IPS-15b (cell line): ENCODE data around the gene D2HGDH.
"Not testable (repeated sequence)": the region's sequence is repeated elsewhere in the genome, so short reads cannot be mapped to it uniquely, and the experiment has no call there.

Experiments
- H3K27me3 ChIP-seq: one replicate; pipeline ENCODE4 v1.6.1; 2013; ENCODE audit warnings: low read length; ENCODE audit not compliant: control insufficient read depth, insufficient read depth
- H3K36me3 ChIP-seq: one replicate; pipeline ENCODE4 v1.6.1; 2013; ENCODE audit warnings: low read length; ENCODE audit not compliant: control insufficient read depth, insufficient read depth
- H3K4me1 ChIP-seq: one replicate; pipeline ENCODE4 v1.6.1; 2013; ENCODE audit warnings: mild to moderate bottlenecking, low read length; ENCODE audit not compliant: control insufficient read depth, insufficient read depth
- H3K4me3 ChIP-seq: one replicate; pipeline ENCODE4 v1.5.1; 2013; ENCODE audit warnings: low read depth, low read length
- H3K9ac ChIP-seq: one replicate; pipeline ENCODE4 v1.6.1; 2013; ENCODE audit warnings: low read depth, mild to moderate bottlenecking, low read length
- H3K9me3 ChIP-seq: one replicate; pipeline ENCODE4 v1.6.1; 2013; ENCODE audit warnings: mild to moderate bottlenecking, low read length; ENCODE audit not compliant: control insufficient read depth, insufficient read depth

The D2HGDH gene

DNA sequence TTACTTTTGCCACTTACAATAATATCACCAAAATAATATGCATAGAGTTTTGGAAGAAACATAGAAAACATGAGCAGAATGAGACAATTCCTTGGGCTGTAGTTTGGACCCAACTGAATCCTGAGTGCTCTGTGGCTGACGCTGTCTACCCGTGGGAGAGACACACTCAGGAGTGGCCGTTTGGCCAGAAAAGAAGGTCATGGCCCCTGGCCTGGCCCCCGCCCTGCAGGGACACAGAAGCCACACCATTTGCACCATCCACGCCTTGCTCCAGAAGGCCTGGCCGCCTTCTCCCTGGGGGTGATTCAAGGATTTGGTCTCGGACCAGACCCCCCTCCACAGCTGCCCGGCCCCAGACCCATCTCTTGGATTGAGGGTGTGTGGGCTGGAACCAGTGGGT, 6.4 kb upstream of the D2HGDH start:
- Histone ChIP-seq H3K9me3 (peaks cover 1% of the 10 kb centered on the region), H3K4me1 (no peaks in the 10 kb centered on the region), H3K4me3 (no peak overlapping the region), H3K9ac (no peak overlapping the region), H3K36me3 (peaks cover 11% of the 10 kb centered on the region), H3K27me3 (peaks cover under 1% of the 10 kb centered on the region)

DNA sequence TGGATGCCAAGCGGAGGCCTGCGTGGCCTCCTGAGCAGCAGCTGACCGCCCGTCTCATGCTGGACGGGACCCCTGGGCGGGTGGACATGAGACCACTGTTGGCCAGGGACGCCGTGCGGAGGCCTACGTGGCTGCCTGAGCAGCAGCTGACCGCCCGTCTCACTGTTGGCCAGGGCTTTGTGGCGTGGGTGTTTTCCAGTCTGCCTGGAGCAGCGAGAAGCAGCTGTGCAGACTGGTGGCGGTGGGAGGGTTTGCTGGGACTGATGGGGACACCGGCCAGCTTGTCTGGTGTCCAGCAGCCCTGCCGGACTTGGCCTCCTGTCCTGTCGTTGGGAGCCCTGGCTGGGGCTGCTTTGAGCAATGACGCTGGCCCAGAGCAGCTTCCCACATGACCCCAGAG, 5.8 kb upstream of the D2HGDH start:
- Histone ChIP-seq H3K4me3 (no peak overlapping the region), H3K9ac (no peak overlapping the region), H3K4me1 (no peaks in the 10 kb centered on the region), H3K9me3 (no peaks in the 10 kb centered on the region), H3K27me3 (peaks cover 6% of the 10 kb centered on the region), H3K36me3 (peaks cover 6% of the 10 kb centered on the region)

DNA sequence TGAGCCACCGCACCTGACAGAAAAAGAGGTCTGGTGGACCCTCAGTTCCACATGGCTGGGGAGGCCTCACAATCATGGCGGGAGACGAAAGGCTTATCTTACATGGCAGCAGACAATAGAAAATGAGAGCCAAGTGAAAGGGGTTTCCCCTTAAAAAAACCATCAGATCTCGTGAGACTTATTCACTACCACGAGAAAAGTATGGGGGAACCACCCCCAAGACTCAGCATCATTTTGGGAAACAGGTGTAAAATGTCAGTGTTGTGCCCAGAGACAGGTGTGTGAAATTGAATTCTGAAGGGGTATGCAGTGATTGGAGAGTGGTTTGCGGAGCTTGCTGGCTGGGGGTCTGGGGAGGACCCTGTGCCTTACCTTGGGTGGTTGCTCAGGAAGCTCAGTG, 4.6 kb upstream of the D2HGDH start:
- Histone ChIP-seq H3K4me3 (no peak overlapping the region), H3K9me3 (no peaks in the 10 kb centered on the region), H3K9ac (no peak overlapping the region), H3K4me1 (no peaks in the 10 kb centered on the region), H3K36me3 (peaks cover 2% of the 10 kb centered on the region), H3K27me3 (peaks cover 6% of the 10 kb centered on the region)

GRCh38 chr2:241730671-241731293, 3.6 kb upstream of the D2HGDH start:
- Histone ChIP-seq H3K9me3 (no peaks in the 10 kb centered on the region), H3K27me3 (peaks cover 6% of the 10 kb centered on the region), H3K4me3 (no peak overlapping the region), H3K36me3 (peaks cover 2% of the 10 kb centered on the region), H3K9ac (no peak overlapping the region), H3K4me1 (no peaks in the 10 kb centered on the region)

GRCh38 chr2:241732513-241733186, 1.8 kb upstream of the D2HGDH start:
- not testable (repeated sequence) for H3K4me3 ChIP-seq, H3K9me3 ChIP-seq, H3K27me3 ChIP-seq, H3K9ac ChIP-seq, H3K36me3 ChIP-seq, H3K4me1 ChIP-seq

DNA sequence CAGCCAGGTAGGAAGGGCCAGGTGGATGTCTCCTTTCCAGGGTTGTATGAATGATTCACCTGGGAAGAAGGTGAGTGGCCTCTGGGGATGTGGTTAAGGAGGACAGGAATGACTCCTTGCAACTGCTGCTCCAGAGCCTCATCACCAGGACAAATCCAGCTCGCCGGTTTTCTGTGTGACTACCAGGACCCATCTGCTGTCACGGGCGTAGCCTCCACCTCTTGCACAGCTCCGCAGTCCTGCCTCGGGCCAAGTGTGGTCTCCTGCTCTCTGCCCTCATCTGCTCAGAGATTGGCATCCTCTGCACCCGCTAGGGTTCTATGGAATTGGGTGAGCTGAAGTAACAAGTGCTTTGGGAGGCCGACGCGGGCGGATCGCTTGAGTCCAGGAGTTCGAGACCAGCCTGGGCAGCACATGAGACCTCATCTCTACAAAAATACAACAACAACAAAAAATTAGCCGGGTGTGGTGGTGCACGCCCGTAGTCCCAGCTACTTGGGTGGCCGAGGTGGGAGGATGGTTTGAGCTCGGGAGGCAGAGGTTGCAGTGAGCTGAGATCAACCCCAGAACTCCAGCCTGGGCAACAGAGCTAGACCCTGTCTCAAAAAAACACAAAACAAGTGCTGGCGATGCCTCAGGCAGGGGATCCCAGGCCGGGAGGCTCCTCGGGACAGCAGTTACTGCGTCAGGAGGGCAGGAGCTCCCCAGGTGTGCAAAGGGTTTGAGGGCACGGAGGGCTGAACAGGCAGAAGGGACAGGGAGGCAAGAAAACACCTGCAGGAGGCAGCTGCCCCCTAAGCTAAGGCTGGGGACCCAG, 831 bp upstream of the D2HGDH start:
- Histone ChIP-seq H3K4me1 (no peaks in the 10 kb centered on the region), H3K9ac (no peak overlapping the region), H3K27me3 (peaks cover 6% of the 10 kb centered on the region), H3K9me3 (no peaks in the 10 kb centered on the region), H3K36me3 (no peaks in the 10 kb centered on the region), H3K4me3 (peak overlapping the region; percentile 56)

DNA sequence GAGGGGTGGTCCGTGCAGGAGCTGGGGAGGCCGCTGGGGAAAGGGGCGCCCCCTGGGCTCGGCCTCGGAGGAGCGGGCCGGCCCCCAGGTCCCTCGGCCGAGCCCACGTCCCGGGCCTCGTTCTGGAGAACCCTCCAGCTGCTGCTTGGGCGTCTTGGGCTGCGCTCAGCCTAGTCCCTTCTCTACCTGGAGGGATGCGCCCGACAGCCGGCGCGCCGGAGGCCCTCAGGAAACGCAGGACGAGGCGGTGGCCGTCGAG, 293 bp upstream of the D2HGDH start:
- Histone ChIP-seq H3K4me3 (peak overlapping the region; percentile 56), H3K4me1 (no peaks in the 10 kb centered on the region), H3K9ac (no peak overlapping the region), H3K9me3 (no peaks in the 10 kb centered on the region), H3K36me3 (no peaks in the 10 kb centered on the region), H3K27me3 (peaks cover 6% of the 10 kb centered on the region)

- Histone ChIP-seq H3K9ac (no peak overlapping the region), H3K9me3 (no peaks in the 10 kb centered on the region), H3K27me3 (peaks cover 6% of the 10 kb centered on the region), H3K36me3 (peaks cover 1% of the 10 kb centered on the region), H3K4me3 (no peak overlapping the region), H3K4me1 (no peaks in the 10 kb centered on the region)
Measured at GRCh38 chr2:241736111-241736510, 1.7 kb downstream of the D2HGDH start.

GRCh38 chr2:241738040-241738686, 3.7 kb downstream of the D2HGDH start:
- Histone ChIP-seq H3K36me3 (peaks cover 2% of the 10 kb centered on the region), H3K9ac (no peak overlapping the region), H3K4me1 (no peaks in the 10 kb centered on the region), H3K27me3 (peaks cover 3% of the 10 kb centered on the region), H3K9me3 (no peaks in the 10 kb centered on the region), H3K4me3 (no peak overlapping the region)

DNA sequence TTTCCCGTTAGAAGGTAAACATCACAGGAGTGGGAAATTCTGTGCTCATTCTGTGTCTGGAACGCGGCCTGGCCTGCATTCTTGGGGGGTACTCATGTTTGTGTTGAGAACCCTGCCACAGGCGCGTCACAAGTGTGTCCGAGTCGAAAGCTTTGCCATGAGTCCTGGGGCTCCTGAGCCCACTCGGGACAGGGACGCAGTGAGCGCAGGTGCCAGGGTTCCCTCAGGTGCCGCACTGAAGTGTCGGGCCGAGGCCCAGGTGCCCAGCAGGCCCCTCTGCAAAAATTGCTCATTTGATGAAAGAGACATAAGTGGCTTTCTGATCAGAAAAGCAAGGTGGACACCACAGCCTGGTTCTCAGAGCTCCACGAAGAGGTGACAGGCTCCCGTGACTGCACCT, 4.7 kb downstream of the D2HGDH start:
- H3K27me3 ChIP-seq = no peaks in the 10 kb centered on the region
- peaks cover 2% of the 10 kb centered on the region for H3K36me3 ChIP-seq
- no peak overlapping the region for H3K4me3 ChIP-seq
- H3K9me3 ChIP-seq = no peaks in the 10 kb centered on the region
- no peaks in the 10 kb centered on the region for H3K4me1 ChIP-seq
- no peak overlapping the region for H3K9ac ChIP-seq

- Histone ChIP-seq H3K9me3 (no peaks in the 10 kb centered on the region), H3K36me3 (peaks cover 4% of the 10 kb centered on the region), H3K27me3 (no peaks in the 10 kb centered on the region), H3K9ac (no peak overlapping the region), H3K4me1 (no peaks in the 10 kb centered on the region), H3K4me3 (no peak overlapping the region)
Measured at GRCh38 chr2:241739651-241740050, 5.2 kb downstream of the D2HGDH start.
